ENCODE results near the gene SPATA33. TPM values are rescaled to one million over a fixed set of nuclear protein-coding genes. Genes with fewer than 3 reads are reported as not detected.
A peak's percentile ranks its signal among the peaks of the same experiment; 100 is the strongest.
"Not testable (repeated sequence)": the region's sequence is repeated elsewhere in the genome, so short reads cannot be mapped to it uniquely, and the experiment has no call there.

Gene SPATA33
- total RNA-seq, 1 donor from 2014 or later: 6.5 TPM

- ATAC-seq (no peak), DNase-seq (ENCODE audit: low spot score) (no peak)
- intact Hi-C loops (cut with DNase I): no loop called here
These were observed 32.6 kb upstream of the SPATA33 start for GRCh38 chr16:89624777-89625761.

- ATAC-seq (no peak), DNase-seq (ENCODE audit: low spot score) (no peak)
- intact Hi-C loops (cut with DNase I): no loop called here
These were observed 27.6 kb upstream of the SPATA33 start for GRCh38 chr16:89629827-89630610.

DNA sequence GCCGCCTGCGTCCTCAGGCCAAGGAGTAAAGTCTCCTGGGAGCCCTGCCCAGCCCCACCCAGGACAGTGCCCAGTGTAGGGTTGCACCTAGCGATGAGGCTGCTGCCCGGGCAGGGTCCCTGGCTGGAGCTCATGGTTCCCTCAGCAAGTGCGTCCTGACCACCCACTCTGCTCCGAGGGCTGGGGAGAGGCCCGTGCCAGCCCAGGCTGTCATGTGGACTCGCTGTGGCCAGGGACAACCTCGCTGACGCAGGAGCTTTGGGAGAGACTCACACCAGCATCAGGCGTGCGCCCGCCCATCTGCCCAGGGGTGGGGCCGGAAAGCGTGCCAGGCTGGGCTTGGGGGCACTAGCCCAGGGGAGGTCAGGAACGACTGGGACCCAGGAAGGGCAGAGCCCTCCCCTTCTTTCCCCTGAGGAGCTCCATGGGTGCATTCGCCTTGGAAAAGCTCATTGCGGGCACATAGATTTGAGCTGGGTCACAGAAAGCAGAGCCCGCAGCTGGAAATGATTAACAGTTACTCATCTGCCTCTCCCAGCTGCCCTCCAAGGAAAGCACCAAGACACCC is 24.5 kb upstream of the SPATA33 start:
- ATAC-seq (peak; percentile 15), DNase-seq (ENCODE audit: low spot score) (no peak)
- intact Hi-C loops (cut with DNase I): no loop called here

GRCh38 chr16:89634463-89635385 is 22.9 kb upstream of the SPATA33 start:
- intact Hi-C loops (cut with DNase I); DNase-seq (ENCODE audit: low spot score); ATAC-seq: not testable (repeated sequence)

DNA sequence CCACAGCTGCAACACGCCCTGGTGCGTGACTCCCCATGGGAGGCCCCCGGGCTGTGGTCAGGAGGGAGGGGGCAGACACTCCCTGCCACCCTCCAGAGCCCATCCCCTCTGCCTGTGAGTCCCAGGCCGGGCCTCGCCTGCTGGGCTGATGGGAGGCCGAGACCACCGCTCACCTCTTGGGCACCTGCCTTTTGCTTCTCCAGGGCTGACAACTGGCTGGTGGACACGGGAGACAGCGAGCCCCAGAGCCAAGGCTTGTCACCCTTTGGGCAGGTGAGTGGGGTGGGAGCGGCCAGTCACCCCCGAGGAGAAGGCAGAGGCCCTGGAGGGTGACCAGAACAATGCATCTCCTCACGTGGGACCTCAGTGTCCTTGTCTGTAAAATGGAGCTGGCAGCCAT is 21.0 kb upstream of the SPATA33 start:
- intact Hi-C loops (cut with DNase I): no loop called here

DNA sequence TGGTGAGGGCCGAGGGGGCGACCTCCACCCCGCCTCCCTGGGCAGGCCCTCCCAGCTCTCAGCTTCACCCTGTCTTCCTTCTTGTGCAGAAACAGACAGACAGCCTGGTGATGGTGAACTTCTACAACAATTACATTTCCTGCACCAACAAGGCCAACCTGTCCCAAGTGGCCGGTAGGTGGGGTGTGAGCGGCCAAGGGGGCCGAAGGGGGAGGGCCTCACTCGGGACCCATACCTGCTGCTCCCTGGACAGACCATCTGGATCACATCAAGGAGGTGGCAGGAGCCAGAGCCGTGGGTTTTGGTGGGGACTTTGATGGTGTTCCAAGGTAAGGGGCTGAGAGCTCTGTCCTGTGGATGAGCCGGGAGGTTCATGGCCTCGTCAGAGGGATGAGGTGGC is 20.3 kb upstream of the SPATA33 start:
- DNase-seq (ENCODE audit: low spot score): no peak
- ATAC-seq: no peak
- intact Hi-C loops (cut with DNase I): no loop called here

More for the DNA sequence above, 21.0 kb upstream of the SPATA33 start:
- DNase-seq (ENCODE audit: low spot score) (no peak), ATAC-seq (no peak)

DNA sequence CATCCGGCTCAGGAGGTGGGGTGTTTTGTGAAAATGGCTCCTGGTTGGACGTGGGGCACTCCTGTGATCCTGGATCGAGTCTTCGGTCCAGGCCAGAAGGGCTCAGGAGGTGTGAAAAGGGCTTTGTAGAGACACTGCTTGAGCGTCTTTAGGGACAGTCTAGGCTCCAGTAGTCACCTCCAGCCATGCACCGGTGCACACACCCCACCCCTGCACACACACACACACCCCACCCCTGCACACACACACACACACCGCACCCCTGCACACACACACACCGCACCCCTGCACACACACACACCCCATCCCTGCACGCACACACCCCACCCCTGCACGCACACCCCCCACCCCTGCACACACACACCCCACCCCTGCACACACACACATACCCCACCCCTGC is 19.2 kb upstream of the SPATA33 start:
- ATAC-seq: no peak
- no peak for DNase-seq (ENCODE audit: low spot score)
- intact Hi-C loops (cut with DNase I): no loop called here

DNA sequence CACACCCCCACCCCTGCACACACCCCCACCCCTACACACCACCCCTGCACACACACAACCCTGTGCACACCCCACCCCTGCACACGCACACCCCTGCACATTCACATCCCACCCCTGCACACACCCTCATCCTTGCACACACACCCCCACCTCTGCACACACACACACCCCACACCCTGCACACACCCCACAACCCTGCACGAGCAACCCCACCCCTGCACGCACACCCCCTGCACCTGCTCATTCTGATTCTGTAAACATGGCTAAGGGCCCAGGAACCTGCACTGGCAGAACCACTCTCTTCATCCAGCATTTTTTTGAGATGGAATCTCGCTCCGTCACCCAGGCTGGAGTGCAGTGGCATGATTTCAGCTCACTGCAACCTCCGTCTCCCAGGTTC is 18.3 kb upstream of the SPATA33 start:
- DNase-seq (ENCODE audit: low spot score) (no peak), ATAC-seq (no peak)
- intact Hi-C loops (cut with DNase I): no loop called here

GRCh38 chr16:89641458-89642119 is 16.0 kb upstream of the SPATA33 start:
- no peak for DNase-seq (ENCODE audit: low spot score)
- ATAC-seq: no peak
- intact Hi-C loops (cut with DNase I): no loop called here

DNA sequence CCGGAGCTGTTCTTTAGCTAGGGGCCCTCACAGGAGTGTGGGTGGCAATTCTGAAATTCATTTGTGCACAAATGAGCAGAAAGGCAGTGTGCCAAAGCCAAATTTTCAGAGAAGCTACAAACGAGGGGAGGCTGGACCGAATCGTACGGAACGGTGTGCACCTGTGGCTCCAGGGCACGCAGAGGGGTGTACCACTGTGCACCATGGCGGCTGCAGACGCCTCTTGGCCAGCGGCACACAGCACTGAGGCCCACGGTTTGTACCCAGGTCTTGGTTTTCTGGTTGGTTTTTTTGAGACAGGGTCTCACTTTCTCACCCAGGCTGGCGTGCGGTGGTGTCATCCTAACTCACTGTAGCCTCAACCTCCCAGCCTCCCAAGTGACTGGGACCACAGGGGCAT is 15.1 kb upstream of the SPATA33 start:
- ATAC-seq: no peak
- no peak for DNase-seq (ENCODE audit: low spot score)
- intact Hi-C loops (cut with DNase I): no loop called here

DNA sequence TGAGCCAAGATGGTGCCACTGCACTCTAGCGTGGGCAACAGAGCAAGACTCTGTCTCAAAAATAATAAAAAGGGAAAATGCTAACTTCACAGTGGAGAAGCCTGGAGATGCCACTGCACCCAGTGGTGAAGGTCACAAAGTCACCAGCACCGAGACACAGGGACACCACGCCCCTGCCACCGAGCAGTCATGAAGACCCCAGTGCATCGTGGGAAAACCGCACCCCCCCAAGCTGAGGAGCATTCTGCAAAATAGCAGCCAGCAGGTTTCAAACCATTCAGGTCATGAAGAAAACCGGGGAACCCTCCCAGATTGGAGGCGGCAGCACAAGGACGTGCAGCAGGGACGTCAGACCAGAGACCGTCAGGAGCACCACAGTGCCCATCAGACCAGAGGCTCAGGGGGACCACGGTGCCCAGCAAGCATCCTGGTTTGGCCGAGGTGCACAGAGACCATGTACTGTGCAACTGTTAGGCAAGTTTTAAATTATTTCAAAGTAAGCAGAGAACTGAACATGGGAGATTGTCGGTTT is 13.8 kb upstream of the SPATA33 start:
- intact Hi-C loops (cut with DNase I): no loop called here
- DNase-seq (ENCODE audit: low spot score) (no peak), ATAC-seq (no peak)

DNA sequence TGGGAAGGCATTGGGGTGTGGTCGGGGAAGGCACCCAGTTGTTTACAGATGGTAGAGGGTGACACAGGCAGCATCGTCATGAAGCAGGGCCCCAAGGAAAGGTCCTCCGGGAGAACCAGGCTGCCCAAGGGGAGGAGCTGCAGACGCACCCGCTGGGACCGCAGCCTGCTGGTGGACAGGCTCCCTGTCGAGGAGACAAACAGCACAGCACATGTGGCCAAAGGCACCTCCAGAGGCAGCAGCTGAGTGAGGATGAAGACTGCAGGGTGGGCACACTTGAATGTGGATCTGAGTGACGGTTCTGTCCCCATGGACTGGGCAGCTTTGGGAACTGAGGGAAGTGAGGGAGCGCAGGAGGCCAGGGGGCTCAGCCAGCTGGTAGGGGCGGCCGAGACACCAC is 12.5 kb upstream of the SPATA33 start:
- DNase-seq (ENCODE audit: low spot score) (no peak), ATAC-seq (no peak)
- intact Hi-C loops (cut with DNase I): no loop called here

- intact Hi-C loops (cut with DNase I): no loop called here
- no peak for ATAC-seq
- no peak for DNase-seq (ENCODE audit: low spot score)
These were observed 11.4 kb upstream of the SPATA33 start for GRCh38 chr16:89646270-89646669.

DNA sequence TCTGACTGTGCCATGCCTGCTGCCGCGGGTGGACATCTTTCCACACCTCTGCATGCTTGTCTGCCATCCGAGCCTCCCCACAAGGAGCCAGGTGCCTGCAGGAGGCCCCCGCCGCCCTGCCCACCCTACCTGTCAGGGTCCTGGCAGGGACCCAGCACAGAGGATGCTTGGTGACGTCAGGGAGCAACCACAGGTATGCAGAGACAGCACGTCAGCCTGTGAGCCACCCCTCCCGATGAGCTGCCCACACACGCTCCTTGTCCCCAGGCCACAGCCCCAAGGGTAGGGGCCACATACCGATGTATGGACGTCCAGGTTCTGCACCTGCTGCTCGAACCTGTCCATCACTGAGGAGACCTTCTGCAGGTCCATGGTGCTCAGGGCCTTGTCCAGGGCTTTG is 10.7 kb upstream of the SPATA33 start:
- intact Hi-C loops (cut with DNase I): no loop called here
- ATAC-seq: no peak
- DNase-seq (ENCODE audit: low spot score): no peak

GRCh38 chr16:89651584-89651983 is 6.1 kb upstream of the SPATA33 start:
- intact Hi-C loops (cut with DNase I): no loop called here
- no peak for ATAC-seq
- no peak for DNase-seq (ENCODE audit: low spot score)

DNA sequence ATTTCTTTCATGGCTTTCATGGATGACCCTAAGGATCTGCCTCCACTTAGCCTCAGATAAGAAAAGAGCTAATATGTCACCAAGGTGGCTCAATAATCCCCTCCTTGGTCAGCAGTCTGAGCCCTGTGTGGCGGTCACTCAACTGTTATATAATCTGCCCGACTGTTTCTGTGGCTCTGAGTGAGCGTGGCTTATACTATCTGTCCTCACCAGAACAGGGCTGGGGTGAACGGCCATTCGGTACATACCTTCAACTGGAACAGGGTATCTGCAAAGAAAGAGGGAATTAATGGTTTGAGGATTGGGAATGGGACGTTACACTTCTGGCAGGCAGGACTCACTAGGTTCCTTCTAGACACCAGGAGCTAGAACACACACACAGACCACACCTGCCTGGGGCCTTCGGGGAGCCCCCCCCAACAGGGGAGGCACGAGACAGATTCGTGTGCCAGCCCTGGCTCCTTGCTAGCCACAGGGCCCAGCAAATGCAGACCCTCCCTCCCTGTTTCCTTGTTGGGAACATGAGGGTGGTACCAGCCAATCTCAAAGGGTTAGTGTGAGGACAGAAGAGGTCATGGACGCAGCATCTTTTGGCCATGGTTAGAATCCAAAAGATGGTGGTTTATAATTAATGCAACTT is 3.9 kb upstream of the SPATA33 start:
- intact Hi-C loops (cut with DNase I): no loop called here
- no peak for ATAC-seq

GRCh38 chr16:89655062-89655643 is 2.5 kb upstream of the SPATA33 start:
- intact Hi-C loops (cut with DNase I): no loop called here
- DNase-seq (ENCODE audit: low spot score): no peak

More for the DNA sequence above, 3.9 kb upstream of the SPATA33 start:
- DNase-seq (ENCODE audit: low spot score): no peak

More at GRCh38 chr16:89655062-89655643, 2.5 kb upstream of the SPATA33 start:
- no peak for ATAC-seq

All from sciatic nerve (tissue), 2 donors.